HG02678 (cell line): ENCODE measurements around the gene UROS.

Experiments used
- ATAC-seq: cut with Tn5 transposase; IDR thresholded peaks from one replicate; pipeline ENCODE4 v1.9.1; 2021; ENCODE audit warnings: mild to moderate bottlenecking, moderate library complexity; ENCODE audit not compliant: unreplicated experiment

Gene UROS

DNA sequence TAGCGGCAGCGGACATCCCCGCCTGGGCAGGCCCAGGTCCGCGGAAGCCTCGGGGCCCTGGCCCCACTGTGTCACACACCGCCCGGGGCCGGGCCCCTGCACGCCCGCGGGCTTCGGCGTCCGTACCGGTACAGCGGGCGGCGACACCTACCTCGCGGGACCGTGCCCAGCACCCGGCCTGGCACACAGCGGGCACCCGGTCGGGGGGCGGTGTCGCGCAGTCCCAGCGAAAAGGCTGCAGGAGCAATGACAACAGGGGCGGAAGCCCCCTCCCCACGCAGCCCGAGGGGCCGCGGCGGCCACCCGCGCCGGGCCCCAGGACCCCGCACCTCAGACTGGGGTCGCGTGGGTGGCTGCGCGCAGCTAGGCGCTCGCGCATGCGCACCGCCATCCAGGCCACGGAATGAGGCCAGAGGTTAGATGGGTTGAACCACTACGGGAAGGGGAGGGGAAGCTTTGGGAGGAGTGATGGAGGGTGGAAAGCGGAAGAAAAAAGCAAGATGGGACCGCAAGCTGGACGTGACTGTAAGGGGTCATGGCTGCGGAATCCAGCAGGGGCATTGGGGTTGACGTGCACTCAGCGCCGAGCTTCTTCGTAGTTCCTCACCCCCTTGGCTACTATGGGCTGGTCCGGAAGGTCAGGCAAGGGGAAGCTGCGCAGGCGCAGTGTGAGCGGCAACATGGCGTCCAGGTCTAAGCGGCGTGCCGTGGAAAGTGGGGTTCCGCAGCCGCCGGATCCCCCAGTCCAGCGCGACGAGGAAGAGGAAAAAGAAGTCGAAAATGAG, at the start of gene UROS, which contains the start of gene BCCIP:
Gene UROS (minus strand): TSS at position 381 of the 785 bp plus-strand sequence. CDS start 6,759 bp downstream, outside the sequence.
Gene BCCIP (plus strand): TSS at position 669 of the 785 bp plus-strand sequence. CDS start 12 bp downstream, at position 681.
- peak; percentile 74 for ATAC-seq

DNA sequence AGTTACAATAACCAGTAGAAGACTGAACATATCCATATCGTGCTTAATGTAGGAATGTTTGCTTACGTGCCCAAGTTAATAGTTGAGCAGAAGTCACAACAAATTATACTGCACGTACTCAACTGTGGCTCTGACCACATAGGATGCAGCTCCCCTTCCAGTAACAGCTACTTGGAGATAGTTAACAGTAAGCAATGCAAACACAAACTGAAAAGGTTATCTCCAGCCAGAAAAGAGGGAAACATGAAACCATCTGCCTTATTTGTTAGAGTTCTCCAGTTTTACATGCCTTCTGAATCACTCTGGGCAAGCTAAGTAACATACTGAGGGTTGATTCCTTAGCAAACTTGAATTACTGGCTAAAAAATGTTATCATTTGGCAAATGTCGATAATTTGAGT, 48.3 kb upstream of the UROS start:
- no peak for ATAC-seq

GRCh38 chr10:125868372-125868975, 45.4 kb upstream of the UROS start:
- peak; percentile 62 for ATAC-seq

- no peak for ATAC-seq
These were observed 43.5 kb upstream of the UROS start for GRCh38 chr10:125866421-125867029.

- ATAC-seq, result no peak
These were observed 42.1 kb upstream of the UROS start for GRCh38 chr10:125865120-125865519.

DNA sequence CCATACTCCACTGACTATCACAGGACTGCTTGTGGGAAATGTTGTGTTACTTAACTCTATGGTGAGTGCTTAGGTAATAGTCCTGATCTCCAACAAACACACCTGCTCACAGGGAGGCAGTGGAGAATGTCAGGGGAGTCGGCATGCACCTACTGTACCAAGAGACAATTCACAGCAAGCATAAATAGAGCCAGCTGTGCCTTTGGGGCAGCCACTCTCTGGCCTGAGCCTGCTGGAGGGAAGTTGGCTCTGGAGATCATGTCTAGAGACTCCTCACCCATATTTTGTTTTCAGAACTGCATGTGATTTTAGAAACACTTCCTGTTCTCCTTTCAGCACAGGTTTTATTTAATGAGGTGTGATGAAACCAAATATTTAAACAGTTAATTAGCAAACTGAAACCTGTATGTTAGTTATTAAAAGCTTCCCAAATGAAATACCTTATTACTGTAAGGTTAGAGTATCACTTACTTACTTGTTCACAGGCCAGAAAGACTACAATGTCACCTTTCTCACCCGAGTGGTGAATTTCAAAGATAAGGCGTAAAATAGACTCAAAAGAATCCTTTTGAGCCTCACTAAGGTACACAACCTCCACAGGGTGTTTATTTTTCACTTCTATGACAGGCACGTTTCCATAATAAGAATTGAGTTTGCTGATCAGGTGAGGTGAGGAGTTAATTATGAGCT, 36.2 kb upstream of the UROS start:
- ATAC-seq, result no peak

DNA sequence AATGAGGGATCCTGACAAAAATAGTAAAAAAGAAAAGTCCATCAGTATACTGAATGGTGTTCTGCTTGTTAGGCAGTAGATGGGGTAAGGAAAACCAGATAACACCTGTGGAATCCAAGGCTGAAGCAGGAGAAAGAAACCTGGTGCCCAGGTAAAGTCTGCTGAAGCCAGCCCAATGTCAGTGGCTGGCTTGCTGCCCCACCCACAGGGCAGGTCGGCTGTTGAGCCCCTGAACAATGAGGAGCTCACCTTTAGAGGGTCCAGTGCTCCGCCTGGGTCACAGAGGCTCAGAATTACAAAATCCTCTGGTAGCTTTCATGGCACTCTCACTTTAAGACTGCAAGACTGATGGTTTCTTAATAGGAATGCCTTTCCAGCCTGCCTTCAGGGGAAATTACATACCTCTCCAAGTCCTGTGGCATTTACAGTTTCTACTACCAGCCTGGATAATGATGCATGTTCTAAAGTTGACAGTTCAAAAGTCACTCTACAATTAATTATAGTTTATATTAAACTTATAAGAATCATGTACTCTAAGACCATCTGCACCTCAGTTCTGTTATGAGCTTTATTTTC, 34.2 kb upstream of the UROS start:
- ATAC-seq, result no peak

DNA sequence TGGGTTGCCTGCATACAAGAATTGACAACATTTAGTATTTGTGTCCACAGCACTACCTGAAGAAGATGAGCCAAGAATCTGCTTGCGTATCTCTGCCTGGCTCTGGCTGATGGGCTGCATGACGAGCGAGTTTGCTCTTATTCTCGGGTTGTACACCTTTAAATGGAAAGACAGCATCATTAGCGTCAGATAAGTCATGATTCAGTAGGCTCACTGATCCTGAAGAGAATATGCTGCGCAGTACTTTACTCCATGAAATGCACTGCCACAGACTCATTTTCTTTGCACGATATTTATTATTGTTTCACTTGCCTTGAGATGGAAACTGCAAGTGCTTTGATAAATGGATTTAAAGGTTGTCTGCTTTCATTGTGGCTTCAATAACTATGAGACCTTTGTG, 29.4 kb upstream of the UROS start:
- ATAC-seq, result no peak

DNA sequence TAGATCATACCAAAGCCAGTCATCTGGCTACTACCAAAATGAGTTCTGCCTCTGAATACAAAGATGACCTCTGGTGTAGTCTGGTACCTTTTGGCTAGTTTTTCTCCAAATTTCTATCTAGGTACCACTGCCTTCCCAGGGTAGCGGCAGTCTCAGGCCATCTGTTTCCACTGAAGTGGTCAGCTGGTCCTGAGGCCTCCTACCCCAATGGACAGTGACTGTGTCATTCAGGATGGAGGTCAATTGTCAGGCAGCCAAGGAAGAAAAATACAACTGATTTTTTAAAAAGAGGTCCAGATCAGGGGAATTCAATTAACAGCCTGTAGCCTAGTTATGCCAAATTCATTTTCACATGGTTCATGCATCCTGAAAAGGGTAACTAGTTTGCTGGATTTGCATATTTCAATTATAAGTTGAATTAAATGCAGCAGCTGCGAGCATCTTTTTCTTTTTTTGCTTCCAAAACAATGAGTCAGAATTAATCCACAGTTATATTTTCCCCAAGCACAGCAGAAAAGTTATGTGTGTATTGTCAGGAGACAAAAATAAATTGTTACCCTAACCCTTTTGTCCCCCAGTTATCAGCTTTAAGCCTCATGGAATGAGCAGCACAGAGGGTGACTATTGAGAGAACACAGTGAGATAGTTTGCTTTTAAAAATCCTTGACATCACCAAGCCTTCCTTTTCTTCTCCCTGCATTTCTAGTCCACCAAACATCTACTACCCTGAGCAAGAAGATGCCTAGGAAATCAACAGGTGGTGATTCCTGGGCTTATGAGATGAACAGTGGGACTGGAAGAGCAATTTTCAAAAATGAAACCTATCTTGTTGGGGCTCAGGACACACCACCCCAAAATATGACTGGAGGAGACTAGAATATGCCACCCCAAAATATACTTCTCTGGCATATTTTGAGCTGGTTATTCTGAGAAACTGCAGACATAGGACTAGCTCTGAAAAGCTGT, 28.0 kb upstream of the UROS start:
- no peak for ATAC-seq

GRCh38 chr10:125849448-125849847, 26.4 kb upstream of the UROS start:
- ATAC-seq, result no peak

DNA sequence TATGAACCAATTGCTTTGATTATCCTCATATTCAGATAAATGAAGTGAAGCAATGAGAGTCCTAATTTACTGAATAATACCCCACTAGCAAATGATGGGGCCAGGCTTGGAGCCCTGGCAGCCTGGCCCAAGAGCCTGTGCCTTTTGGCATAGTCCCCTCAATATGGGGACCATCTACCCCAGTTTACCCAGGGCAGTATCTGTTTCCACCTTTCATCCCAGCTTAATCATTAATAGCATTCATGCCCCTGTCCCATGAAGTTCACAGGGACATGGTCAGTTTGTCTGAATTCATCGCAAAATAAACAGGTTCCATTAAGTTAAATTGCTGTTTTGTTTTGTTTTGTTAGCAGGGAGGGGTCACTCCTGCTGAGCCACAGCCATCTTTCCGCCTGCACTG, 25.8 kb upstream of the UROS start:
- ATAC-seq, result no peak

DNA sequence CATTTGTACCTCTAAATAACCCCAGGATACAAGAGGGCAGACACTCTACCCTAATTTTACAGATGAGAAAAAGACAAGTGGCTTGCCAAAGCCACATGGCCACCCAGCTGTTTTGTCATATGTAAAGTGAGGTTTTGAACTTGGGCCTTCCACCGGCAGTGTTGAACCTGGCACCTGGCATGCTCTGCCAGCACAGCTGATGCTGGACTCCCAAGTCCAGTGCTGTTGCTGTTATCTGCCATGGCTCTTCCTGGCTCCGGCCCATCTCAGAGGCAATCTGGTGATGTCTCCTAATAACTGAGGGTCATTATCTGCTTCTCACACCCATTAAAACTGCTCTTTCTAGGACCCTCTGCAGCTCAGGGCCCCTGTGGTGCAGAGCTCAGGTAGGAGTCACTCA, 25.3 kb upstream of the UROS start:
- ATAC-seq, result no peak

GRCh38 chr10:125846894-125847293, 23.8 kb upstream of the UROS start:
- ATAC-seq, result peak; percentile 45

DNA sequence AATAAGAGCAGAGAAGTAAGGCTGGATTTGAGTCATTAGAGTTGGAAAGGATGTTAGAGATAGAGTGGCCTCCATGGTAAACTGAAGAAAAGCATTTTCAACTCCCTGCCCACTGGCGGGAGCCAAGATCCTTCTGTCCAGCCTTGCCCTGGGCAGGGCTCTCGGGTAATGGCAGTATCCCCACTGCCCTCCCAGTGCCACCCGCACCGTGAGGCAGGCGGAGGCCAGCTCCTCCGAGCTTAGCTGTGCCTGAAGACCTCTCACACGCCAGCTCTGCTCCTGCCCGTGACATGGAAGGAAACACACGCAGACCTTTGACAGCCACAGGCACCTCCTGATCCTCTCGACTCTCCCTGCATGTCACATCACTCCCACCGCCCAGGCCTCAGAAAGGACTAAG, 22.6 kb upstream of the UROS start:
- no peak for ATAC-seq

DNA sequence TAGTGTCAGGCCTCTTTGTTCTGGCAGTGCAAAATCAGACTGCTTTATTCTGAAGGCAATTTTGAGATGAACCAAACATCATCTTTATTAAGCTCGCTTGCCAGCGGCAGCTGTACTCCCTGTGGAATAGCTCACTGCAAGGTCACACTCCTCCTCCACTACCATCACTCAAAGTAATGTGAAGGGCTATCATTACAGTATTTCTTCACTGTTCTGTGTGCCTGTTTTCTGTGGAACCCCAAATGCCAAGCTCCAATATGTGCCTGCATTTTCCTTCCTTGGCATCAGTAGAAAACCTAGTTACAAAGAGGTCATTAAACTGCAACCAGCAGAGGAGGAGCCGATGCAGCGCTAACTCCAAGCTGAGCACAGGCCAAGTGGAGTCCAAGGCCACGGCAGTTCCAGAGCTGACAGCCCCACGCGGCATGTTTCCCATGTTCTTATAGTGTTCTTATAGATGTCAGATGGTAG, 21.7 kb upstream of the UROS start:
- no peak for ATAC-seq

GRCh38 chr10:125843603-125844329, 20.7 kb upstream of the UROS start:
- no peak for ATAC-seq

- no peak for ATAC-seq
These were observed 17.9 kb upstream of the UROS start for GRCh38 chr10:125840955-125841354.

GRCh38 chr10:125840406-125840805, 17.3 kb upstream of the UROS start:
- ATAC-seq, result no peak
